OCI-M2 (cell line): ENCODE measurements around the gene SLC7A4.
"Not testable (repeated sequence)": the region's sequence is repeated elsewhere in the genome, so short reads cannot be mapped to it uniquely, and the experiment has no call there.

Source experiments
- DNase-seq: peaks from one replicate; lab custom pipeline; 2025; ENCODE audit not compliant: unreplicated experiment; lab: John Stamatoyannopoulos, UW

The SLC7A4 gene

DNA sequence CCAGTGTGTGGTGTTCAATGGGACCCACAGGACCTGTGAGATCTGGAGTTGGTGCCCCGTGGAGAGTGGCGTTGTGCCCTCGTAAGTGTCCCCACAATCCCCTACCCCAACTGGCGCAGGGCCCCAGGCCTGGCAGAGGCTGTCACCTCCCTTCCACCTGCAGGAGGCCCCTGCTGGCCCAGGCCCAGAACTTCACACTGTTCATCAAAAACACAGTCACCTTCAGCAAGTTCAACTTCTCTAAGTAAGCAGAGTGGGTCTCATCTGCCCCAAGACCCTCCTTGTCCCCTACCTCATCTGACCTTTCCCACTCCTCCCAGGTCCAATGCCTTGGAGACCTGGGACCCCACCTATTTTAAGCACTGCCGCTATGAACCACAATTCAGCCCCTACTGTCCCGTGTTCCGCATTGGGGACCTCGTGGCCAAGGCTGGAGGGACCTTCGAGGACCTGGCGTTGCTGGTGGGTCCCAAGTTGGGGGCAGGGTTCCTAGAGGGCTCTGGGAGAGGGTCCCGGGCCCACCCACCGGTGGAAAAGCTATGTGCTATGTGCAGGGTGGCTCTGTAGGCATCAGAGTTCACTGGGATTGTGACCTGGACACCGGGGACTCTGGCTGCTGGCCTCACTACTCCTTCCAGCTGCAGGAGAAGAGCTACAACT, 9.3 kb downstream of the SLC7A4 start:
- DNase-seq, result no peak

DNA sequence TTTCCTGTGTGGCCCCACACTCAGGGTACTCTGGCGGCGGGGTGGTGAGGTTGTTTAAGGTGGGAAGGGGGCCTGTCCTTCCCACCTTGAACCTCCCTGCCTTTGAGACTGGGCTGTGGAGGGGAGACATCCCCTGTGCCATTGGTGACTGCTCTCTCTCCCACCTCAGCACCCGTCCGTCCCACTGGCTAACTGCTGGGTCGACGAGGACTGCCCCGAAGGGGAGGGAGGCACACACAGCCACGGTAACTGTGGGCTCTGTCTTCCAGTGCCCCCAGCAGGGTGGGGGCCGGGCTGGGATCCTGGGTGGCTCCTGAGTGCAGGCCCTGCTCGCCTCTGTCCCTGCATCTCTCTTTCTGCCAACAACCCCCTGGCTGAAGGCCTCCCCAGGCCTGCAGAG, 9.9 kb downstream of the SLC7A4 start:
- no peak for DNase-seq

DNA sequence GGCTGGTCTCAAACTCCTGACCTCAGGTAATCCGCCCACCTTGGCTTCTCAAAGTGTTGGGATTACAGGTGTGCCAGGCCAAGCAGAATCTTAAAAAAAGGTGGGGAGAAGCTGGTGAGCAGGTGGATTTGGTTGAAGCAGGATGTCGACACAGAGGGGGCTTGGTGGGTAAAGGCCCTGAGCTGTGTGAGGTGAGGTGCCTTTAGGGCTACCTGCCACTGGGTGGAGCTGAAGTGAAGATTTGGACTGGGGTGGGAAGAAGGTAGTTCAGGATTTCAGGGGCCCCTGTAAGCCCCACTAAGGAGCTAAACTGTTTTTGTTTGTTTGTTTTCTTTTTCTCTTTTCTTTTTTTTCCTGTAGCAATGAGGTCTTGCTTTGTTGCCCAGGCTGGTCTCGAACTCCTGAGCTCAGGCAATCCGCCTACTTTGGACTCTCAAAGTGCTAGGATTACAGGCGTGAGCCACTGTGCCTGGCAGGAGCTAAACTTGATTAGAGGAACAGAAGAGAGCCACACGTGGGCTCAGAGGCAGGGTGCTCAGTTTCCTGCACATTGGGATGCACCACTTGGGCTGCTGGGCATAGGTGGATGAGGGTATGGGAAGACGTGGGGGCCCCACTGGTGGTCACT, 11.4 kb downstream of the SLC7A4 start:
- no peak for DNase-seq

DNA sequence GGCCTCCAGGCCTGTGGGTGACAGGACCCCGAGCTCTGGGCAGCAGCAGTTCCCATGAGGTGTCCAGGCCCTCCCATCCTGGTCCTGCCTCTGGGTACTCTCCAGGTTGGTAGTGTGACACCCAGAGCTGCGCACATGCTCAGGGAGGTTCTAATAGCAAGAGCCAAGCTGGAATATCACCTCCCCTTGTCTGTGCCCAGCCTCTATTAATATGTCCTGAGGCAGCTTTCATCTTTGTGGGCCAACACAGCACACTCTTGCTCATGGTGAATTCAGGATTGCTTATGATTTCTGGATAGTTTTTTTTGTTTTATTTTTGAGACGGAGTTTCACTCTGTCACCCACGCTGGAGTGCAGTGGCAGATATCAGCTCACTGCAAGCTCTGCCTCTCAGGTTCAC, 14.0 kb downstream of the SLC7A4 start:
- no peak for DNase-seq

DNA sequence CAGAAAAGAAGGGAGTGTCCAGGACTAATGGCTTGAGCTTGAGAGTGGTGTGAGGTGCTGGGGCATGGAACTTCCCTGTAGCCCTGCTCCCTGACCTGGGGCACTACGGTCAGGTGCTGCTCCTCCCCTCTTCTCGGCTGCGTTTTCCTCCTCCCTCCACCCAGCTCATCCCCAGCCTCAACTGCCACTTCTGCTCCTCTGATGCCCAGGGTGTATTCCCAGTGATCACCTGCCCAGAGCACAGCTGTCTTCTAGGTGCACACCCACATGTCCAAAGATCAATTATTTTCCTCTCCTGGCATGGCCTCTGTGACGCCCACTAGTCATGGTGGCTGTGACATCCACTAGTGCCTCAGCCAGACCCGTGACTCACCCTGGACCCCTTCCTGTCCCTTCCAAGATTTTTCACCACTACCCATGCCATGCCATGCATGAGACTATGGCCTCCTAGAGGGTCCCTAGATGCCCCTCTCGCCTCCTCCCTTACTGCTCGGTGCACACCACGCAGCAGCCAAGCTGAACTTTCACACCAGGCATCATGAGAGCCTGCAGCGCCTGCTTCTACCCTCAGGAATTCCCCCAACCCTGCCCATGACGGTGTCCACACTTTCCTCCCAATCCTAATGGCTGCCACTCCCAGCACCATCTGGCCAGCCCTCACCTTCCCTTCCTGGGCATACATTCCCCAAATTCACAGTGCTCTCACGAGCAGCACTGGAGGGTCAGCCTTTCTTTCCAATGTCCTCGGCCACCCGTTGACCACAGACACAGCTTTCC, 15.5 kb downstream of the SLC7A4 start:
- DNase-seq, result no peak

DNA sequence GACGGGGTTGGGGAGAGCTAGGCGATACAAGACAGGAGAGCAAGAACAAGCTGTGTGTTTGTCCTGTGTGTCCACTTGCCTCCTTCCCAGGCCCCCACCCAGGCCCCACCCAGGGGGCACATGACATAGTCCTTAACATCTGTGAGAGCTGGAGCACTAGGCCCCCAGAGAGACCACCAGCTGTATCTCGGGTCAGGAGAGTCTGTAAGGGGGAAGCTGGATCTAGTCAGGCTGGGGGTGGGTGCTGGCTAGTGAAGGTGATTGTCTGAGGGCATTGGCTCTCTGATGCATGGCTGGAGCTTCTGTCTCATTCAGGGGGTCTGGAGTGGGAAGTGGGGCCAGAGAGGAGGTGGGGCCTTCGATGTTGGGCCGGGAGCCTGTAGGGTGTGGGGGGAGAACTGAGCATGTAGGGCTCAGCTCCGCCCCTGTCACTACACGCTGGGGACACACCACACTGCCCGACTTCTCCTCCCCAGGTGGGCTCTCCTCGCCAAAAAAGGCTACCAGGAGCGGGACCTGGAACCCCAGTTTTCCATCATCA, 16.8 kb downstream of the SLC7A4 start:
- DNase-seq, result no peak

DNA sequence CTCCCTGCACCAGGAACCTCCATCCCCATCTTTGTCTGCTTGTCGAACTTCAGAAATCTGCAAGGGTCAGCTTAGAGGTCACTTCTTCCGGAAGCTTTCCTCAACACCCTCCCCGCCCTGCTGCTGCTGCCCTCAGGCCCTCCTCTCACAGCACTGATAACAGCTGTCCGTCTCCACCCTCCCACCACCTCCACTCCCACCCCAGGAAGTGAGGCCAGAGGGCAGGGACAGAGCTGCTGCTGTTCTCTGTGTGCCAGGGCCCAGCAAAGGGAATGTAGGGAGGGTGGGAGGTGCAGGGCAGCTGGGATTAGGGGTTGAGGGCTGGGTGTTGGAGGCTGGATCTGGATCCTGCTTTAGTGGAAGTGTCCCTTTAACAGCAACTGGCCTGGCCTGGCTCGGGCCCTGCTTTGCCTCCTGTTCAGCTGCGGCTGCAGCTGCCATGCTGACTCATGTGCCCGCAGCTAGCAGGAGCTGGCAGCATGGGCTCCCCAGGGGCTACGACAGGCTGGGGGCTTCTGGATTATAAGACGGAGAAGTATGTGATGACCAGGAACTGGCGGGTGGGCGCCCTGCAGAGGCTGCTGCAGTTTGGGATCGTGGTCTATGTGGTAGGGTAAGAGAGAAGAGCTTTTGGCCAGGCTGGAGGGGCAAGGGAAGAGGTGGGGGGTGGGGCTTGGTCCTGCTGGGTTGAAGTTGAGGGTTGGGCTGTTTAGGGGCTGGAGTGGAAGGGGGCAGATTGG, 17.5 kb downstream of the SLC7A4 start, which contains the start of gene P2RX6:
Gene P2RX6, plus strand, starts transcription at position 440 of the 740 bp plus-strand sequence. Its CDS starts 10 bp downstream, at position 450.
- DNase-seq, result peak; percentile 16

DNA sequence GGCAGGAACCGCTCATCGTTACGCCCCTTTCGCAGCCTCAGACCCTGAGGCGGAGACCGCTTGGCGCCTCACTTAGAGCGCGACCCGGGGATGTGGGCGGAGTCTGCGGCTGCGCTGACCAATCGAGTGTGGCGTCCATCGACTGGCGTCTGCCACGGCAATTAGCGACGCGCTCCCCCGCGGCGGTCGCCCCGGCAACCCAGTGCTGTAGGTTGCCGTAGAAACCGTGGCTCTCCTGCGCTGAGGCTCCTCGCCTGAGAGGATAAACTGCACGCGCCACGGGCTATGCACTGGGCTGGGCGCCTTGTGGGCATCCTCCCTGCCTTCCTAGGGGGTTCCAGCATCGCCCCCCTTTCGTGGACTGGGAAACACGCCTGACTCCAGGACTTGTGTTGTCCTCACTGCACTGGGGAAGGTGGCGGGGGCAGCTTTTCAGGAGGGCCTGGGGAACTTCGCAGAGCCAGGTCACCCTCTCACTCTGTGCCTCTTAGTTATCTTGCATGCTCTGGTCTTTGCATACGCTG, 18.1 kb downstream of the SLC7A4 start:
- no peak for DNase-seq

DNA sequence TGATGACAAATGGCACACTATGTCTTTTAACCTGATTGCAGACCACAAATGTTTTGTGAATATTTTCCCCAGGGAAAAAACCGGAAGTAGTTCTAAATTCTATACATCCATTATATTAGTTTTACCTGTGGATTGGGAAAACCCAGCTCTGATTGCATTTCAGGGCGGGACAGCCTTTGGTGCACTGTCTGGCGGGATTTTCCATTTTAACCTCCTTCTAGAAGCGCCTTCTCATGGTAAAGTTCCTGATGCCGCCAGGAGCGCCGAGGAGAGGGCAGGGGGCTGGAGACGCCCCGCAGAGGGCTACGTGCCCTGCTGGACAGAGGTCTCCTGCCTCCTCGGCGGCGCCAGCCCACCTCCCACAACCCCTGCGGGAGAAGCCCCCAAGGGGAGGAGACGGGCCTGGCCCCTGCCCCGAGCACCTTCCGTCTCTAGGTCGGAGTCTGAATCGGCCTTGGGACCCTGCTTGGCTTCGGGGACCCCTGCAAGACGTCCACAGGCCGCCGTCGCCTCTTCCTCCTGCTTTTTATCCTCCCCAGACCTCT, 18.6 kb downstream of the SLC7A4 start:
- no peak for DNase-seq

DNA sequence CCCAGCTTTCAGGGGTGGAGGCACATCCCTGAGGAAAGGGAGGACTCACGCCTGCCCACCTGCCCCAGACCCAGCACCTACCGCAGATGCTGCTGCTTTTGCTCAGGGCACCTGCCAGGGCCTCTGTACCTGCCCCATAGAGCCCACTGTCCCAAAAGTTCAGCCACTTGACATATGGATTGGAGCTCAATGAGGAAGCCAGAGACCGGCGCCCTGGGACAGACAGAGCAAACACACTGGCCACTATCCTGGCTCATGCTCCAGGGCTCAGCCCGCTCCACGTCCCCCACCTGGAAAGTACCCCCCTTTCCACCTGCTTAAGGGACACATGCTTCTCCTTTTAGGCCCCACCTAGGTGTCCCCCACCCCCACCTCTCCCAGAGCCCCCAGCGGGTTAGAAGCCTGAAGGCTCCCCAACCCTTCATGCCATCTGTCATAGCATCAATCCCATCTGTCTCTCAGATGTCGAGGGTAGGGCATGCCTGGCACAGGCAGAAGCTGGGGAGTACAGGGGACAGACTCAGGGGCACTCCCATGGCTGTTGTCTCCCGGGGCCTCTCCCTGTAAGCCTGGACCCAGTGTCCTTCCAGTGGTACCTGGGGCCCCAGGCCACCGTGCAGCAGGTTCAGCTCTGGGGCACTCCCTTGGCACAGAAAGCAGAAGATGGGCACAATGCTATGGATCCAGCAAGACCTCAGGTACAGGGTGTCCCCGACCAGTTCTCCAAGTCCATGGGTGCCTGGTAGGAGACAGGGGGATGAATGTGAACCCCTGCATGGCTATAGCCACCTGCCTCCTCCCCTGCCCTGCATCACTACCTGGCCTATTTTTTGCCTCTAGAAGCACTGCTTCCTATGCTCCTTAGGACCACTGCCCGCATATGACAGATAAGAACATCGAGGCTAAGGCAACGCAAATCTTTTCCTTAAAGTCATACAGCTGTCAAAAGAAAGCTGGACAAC, 19.6 kb downstream of the SLC7A4 start:
- DNase-seq, result no peak

DNA sequence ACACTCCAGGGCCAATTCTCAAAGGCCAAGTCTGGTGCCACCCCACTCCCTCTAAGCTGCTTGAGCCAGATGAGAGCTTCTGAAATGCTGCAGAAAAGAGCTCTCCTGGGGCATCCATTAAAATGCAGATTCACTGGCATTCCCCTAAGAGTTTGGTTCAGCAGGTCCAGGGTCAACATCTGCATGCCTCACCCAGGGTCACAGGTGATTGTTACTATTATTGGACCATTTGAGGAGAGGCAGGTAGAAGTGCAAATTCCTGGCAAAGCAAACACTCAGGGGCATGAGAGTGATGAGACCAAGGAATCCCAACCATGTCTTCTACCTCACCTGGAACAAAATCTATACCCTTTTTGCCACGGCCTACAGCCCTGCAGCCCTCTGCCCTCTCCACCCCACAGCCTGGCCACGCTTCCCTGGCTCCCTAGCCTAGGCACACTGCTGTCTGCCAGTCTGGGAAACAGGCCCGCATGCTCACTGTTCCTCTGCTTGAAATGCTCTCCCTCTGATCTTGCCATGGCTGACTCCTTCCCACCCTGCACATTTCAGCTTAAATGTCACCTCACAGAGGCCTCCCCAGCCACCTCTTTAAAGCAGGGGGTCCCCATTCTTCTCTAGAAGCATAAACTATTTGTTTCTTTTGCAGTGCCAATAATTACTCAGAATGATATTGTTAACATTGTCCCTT, 21.8 kb downstream of the SLC7A4 start:
- DNase-seq, result no peak

DNA sequence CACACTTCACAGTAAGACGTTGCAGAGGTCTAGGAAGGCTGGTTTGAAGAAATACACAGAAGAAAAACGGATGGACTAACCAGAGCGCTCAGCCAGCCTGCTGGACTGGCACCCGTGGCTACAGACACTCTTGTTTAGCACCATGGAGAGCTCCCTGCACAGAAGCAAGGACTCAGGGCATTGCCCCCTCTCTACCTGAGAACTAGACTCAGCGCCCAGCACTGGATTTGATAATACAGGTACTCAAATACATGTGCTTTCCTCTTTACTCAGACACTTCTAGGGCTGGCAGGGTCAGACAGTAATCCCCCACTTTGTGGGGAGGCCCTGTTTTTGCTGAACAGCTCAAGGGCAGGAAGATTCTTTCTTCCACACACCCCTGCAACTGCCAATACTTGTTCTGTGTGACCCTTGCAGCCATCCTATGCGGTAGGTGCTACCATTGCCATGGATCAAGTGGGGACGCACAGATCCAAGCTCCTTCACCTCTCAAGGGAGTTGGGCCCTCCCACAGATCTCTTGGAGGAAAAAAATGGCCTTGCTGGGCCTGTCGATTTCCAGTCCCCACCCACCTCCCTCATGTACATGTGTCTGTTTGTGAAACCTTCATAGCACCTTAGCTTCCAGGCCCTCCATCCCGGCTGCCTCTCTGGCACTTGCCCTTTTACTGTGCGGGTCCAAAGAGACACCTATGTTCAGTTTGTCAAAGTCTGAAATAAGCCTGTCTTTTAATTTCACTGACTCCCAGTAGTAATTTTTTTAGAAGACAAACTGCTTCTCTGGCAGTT, 22.5 kb downstream of the SLC7A4 start:
- DNase-seq, result peak; percentile 1

DNA sequence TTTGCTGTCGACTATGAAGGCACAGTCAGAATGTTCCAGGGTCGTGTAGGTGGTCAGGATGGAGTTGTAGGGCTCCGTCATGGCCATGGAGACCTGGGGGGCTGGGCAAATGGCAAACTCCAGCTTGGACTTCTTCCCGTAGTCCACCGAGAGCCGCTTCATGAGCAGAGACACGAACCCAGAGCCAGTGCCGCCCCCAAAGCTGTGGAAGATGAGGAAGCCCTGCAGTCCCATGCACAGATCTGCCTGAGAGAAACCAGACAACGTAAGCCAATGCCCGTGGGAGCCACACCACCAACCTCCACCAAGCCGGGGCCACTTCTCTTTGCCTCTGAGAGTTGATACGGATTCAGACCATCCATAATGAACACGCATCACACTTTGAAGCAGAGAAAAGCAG, 23.2 kb downstream of the SLC7A4 start:
- DNase-seq, result not testable (repeated sequence)

DNA sequence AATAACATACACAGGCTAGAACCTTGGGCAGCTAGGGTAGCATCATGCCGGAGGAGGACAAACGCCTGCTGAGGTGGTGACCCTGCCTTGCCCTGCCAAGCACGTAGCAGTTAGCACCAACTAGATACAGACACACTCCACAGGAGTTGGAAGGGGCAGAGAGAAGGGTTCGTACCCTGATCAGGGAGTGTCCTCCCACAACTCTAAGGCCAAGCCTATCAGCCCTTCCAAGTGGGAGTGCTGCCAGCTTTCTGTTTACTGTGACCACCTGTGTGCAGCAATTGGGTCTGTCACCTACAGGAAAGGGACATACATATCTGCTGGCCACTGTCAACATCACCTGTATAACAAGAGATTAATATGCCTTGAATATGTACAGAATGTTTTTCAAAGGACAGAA, 28.6 kb downstream of the SLC7A4 start:
- no peak for DNase-seq

DNA sequence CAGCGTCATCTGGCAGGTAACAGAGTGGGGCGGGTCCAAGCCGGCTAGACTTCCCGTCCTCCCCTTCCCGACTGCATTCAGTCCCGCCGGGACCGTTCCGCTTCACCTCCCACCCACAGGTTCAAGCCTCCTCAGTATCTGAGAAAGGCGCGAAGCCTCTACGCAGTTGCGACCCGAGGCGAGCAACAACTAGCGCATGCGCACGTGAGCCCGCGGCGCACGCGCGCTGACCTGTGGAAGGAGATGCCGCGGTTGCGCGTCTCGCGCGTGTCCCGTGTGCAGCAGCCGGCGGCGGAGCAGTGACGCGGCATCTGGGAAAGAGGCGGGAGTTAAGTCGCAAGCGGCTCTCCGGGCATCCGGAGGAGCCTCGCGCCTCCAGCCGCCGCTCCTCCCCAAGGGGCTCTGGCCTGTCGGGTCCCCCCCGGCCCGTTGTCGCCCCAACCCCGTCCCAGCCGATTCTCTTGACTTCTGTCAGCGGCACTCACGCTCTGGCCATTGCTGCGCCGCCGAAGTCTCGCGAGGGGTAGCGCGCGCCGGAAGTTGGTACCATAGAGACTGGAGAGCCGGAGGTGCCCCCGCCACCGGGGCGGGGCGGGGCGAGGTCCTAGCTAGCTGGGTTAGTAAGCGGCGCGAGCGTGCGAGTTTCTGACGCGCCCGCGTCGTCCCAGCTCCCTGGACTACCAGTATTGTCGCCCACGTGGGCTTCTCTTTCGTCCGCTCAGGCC, 30.6 kb downstream of the SLC7A4 start, which contains the start of gene THAP7:
Gene THAP7, minus strand, starts transcription at position 518 of the 725 bp plus-strand sequence. Its CDS starts 207 bp downstream, at position 311.
- DNase-seq, result peak; percentile 70

DNA sequence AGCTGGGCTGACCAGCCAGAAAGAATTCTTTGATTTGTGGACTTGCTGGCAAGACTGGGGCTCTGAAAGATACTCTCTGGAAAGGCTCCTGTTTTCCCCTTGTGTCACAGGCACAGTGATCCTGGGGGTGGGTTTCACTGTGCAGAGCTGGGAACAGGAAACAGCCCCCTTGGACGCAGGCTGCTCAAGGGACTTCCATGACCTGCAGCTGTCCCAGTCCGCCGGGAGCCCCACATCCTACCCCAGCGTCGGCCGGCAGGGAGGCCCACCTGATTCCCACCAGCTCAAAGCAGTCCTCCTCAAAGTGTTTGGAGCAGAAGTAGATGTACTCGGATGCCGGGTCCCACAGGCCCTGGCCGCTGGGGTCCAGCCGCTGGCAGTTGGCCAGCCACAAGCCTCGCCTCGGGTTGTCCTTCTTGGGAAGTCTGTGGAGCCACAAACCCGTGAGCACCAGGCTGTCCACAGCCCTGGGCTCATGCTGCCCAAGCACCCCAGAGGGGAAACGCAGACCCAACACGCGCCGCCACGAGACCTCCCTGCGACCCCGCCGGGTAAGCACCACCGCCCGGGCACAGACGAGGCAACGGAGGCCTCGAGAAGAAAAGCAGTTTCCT, 31.3 kb downstream of the SLC7A4 start:
- DNase-seq, result no peak
